Thyroid gland (tissue), 4 donors: ENCODE data around the gene CTDP1.

Source experiments
- CTCF ChIP-seq, 6 experiments: fragments of 200-600 bp in 3 of 6; fragments of 450-650 bp in 3 of 6; sonication (generic) in 3 of 6; IDR thresholded peaks; one replicate each; pipeline ENCODE4 v1.5.1; 2016 to 2019; ENCODE audit warnings: antibody characterized with exemption in 6 of 6, mild to moderate bottlenecking in 2 of 6, inconsistent platforms in 1 of 6, moderate library complexity in 1 of 6
- POLR2A ChIP-seq, 2 donors: fragments of 450-650 bp; IDR thresholded peaks; one replicate each; pipeline ENCODE4 v1.6.1; 2017; ENCODE audit warnings: antibody characterized with exemption in 2 of 2, mild to moderate bottlenecking in 2 of 2, moderate library complexity in 1 of 2

DNA sequence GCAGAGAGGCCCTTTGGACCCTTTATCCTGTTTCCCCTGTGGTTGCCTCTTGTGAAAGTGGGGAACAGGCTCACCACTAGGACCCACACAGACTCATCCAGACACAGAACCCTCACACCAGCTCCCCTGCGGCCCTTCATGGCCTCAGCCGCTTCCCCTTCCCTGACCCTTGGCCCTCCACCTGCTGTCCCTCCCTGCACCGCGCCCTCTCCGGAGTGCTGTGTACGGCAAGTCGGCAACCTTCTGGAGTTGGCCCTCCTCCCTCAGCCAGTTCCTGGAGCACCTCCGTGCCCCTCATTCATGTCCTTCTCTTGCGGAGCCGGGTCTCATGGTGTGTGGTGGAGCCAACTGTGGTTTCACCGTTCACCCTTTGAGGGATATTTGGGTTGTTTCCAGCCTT, 44.0 kb downstream of the CTDP1 start:
- TF ChIP-seq CTCF (IDR thresholded peaks at IDR 0.05) (no peak), POLR2A (IDR thresholded peaks at IDR 0.05) (no peak)
